Chondrocyte (in vitro differentiated cells): ENCODE data around the gene WDR88. TPM values are rescaled to one million over a fixed set of nuclear protein-coding genes. Genes with fewer than 3 reads are reported as not detected.
A peak's percentile ranks its signal among the peaks of the same experiment; 100 is the strongest.

Experiments
- DNase-seq: peaks from one replicate; pipeline ENCODE4 v3.0.0; 2021; ENCODE audit warnings: mixed read lengths, low spot score
- H3K27ac Mint-ChIP-seq: one replicate; pipeline ENCODE4 v1.8.0; 2021; ENCODE audit warnings: mild to moderate bottlenecking, moderate library complexity, mixed read lengths; ENCODE audit not compliant: unreplicated experiment
- H3K27me3 Mint-ChIP-seq: 2 replicates; pipeline ENCODE4 v1.8.0; 2021; ENCODE audit warnings: low read depth, mixed read lengths
- H3K36me3 Mint-ChIP-seq: 2 replicates; pipeline ENCODE4 v1.8.0; 2021; ENCODE audit warnings: low read depth, mixed read lengths
- H3K4me1 Mint-ChIP-seq: 2 replicates; pipeline ENCODE4 v1.8.0; 2021; ENCODE audit warnings: low read depth, mild to moderate bottlenecking, mixed read lengths
- H3K4me3 Mint-ChIP-seq: one replicate; pipeline ENCODE4 v1.8.0; 2021; ENCODE audit warnings: mild to moderate bottlenecking, moderate library complexity, mixed read lengths; ENCODE audit not compliant: unreplicated experiment
- H3K9me3 Mint-ChIP-seq: 2 replicates; pipeline ENCODE4 v1.8.0; 2021; ENCODE audit warnings: low read depth, mixed read lengths
- CTCF ChIP-seq: fragments of 200-600 bp; sonication (generic); IDR thresholded peaks from 2 replicates; pipeline ENCODE4 v1.5.0; 2021; ENCODE audit warnings: antibody characterized with exemption, mild to moderate bottlenecking, moderate library complexity
- total RNA-seq: library from RNA; stranded (reverse); gene quantifications from 3 replicates; pipeline ENCODE4 v1.2.1, GENCODE V29; 2021

Gene WDR88
- total RNA-seq, 1 donor from 2014 or later = not detected

GRCh38 chr19:33129901-33130300 lies 2.0 kb upstream of the WDR88 start:
- Mint-ChIP-seq H3K27ac (no peak overlapping the region), H3K4me3 (no peak overlapping the region), H3K36me3 (peaks cover 18% of the 10 kb centered on the region), H3K4me1 (no peaks in the 10 kb centered on the region), H3K27me3 (no peaks in the 10 kb centered on the region), H3K9me3 (no peaks in the 10 kb centered on the region)
- no peak for DNase-seq
- no peak for TF ChIP-seq CTCF

DNA sequence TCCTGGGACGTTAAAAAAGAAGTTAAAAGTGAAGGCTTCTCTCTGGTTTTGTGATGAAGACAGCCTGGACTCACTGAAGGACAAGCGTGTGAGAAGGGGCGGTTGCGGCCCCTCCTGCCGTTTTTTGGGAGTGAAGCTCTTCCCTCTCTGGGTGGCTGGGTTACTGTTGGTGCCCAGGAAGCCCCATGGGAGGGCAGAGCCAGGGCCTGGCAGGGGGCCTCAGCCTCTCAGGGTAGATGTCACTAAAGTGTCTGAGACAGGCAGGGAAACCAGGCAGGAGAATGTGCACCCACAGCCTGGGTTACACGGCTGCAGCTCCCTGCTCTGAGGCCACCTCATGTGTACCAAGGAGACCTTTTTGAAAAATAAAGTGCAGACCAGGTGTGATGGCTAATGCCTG lies 1.5 kb upstream of the WDR88 start:
- H3K4me1 Mint-ChIP-seq = no peaks in the 10 kb centered on the region

DNA sequence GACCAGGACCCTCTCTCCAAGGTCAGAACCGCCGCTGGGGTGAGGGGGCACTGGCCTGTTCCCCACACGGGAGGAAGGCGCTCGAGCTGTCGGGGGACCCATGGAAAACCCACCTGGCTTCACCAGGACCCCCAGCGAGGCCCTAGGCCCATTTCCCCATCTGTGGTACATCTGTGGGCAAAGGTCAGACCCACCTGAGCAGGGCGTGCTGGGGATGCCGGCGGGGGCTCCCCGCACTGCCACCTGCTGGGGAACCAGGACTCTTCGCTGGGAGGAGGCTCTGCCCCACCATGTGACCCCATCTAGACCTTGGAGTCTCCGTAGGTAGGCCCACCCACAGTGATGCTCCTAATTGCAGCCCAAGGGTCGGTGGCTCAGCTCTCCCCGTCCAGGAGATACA lies 511 bp downstream of the WDR88 start:
- Mint-ChIP-seq H3K27me3 (no peaks in the 10 kb centered on the region), H3K4me3 (no peak overlapping the region), H3K9me3 (no peaks in the 10 kb centered on the region), H3K4me1 (no peaks in the 10 kb centered on the region), H3K27ac (no peak overlapping the region), H3K36me3 (peaks cover 15% of the 10 kb centered on the region)
- no peak for DNase-seq
- peak; percentile 61 for TF ChIP-seq CTCF

More for the DNA sequence above, 1.5 kb upstream of the WDR88 start:
- Mint-ChIP-seq H3K4me3 (no peak overlapping the region), H3K36me3 (peaks cover 18% of the 10 kb centered on the region), H3K27me3 (no peaks in the 10 kb centered on the region), H3K27ac (no peak overlapping the region), H3K9me3 (no peaks in the 10 kb centered on the region)
- TF ChIP-seq CTCF = no peak
- DNase-seq = no peak

- Mint-ChIP-seq H3K4me1 (no peaks in the 10 kb centered on the region), H3K27me3 (no peaks in the 10 kb centered on the region), H3K36me3 (peaks cover 12% of the 10 kb centered on the region), H3K4me3 (no peak overlapping the region), H3K27ac (no peak overlapping the region), H3K9me3 (no peaks in the 10 kb centered on the region)
- DNase-seq = no peak
- TF ChIP-seq CTCF = no peak
These were observed 1.6 kb downstream of the WDR88 start for GRCh38 chr19:33133438-33134031.

- DNase-seq = no peak
- TF ChIP-seq CTCF = no peak
- Mint-ChIP-seq H3K9me3 (no peaks in the 10 kb centered on the region), H3K4me3 (no peak overlapping the region), H3K4me1 (no peaks in the 10 kb centered on the region), H3K36me3 (peaks cover 7% of the 10 kb centered on the region), H3K27ac (no peak overlapping the region), H3K27me3 (no peaks in the 10 kb centered on the region)
These were observed 2.7 kb downstream of the WDR88 start for GRCh38 chr19:33134571-33135041.
